HL-60 (cell line): Measurements from ENCODE around the gene PTPRR.

ENCODE experiments used
- CTCF ChIP-seq: IDR thresholded peaks from one replicate; pipeline ENCODE4 v1.5.1; 2011; ENCODE audit warnings: low read length, control low read depth, inconsistent platforms; ENCODE audit not compliant: insufficient read depth
- POLR2AphosphoS5 ChIP-seq: IDR thresholded peaks from 2 replicates; pipeline ENCODE4 v1.6.1; 2012; ENCODE audit warnings: low read depth

- TF ChIP-seq CTCF (no peak), POLR2AphosphoS5 (no peak)
These were observed 275.7 kb downstream of the PTPRR start for GRCh38 chr12:70644861-70645260.
